ENCODE data around the gene GTF2A2.
A peak's percentile ranks its signal among the peaks of the same experiment; 100 is the strongest.

Gene GTF2A2

DNA sequence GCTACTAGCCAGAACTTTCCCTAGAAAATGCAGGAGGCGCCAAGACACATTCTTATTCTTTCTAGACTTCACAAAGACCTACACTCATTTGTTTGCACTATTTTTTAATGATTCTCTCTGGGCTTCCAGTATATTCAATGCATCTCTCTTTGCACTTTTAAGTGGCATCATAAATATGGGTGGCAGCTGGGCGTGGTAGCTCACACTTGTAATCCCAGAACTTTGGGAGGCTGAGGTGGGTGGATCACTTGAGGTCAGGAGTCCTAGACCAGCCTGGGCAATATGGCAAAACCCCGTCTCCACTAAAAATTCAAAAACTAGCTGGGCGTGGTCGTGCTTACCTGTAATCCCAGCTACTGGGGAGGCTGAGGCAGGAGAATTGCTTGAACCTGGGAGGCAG is 51.3 kb downstream of the GTF2A2 start:
- Histone ChIP-seq H3K4me1 (ENCODE audit: control insufficient read depth, insufficient read depth, low read length, poor library complexity, severe bottlenecking) (no peaks in the 10 kb centered on the region), H3K4me3 (ENCODE audit: extremely low read depth, insufficient read depth, low read length, poor library complexity, severe bottlenecking) (no peak overlapping the region), H3K9me3 (ENCODE audit: control insufficient read depth, low read length) (peaks cover 17% of the 10 kb centered on the region), H3K27ac (ENCODE audit: low read depth, low read length, severe bottlenecking) (no peak overlapping the region), H3K36me3 (ENCODE audit: control insufficient read depth, insufficient read depth, low read length) (no peaks in the 10 kb centered on the region)
- WGBS, 2 experiments (ENCODE audit: insufficient coverage in 2 of 2), result 83 to 92% methylated on average over 1 to 2 of the region's 5 CpGs

DNA sequence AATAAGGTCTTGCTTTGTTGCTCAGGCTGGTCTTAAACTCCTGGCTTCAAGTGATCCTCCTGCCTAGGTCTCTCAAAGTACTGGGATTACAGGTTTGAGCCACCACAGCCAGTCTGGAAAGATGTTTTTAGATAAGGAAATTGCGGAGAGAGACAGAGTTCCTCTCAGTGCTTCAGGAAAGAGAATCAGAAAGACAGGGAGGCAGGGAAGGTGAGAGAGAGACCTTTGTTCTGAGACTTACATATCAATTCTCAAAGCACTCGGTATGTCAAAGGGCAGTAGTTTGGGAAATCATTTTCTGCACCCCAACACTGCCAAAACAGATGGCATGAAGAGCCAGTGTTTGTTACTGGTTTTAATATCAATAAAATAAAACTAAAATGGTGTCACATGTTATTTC is 58.9 kb downstream of the GTF2A2 start:
- Histone ChIP-seq H3K27ac (ENCODE audit: low read depth, low read length, severe bottlenecking) (no peak overlapping the region), H3K4me3 (ENCODE audit: extremely low read depth, insufficient read depth, low read length, poor library complexity, severe bottlenecking) (no peak overlapping the region), H3K4me1 (ENCODE audit: control insufficient read depth, insufficient read depth, low read length, poor library complexity, severe bottlenecking) (peaks cover 5% of the 10 kb centered on the region), H3K36me3 (ENCODE audit: control insufficient read depth, insufficient read depth, low read length) (no peaks in the 10 kb centered on the region), H3K9me3 (ENCODE audit: control insufficient read depth, low read length) (peaks cover 9% of the 10 kb centered on the region)
- 80 to 83% methylated on average over 1 of the region's 2 CpGs for WGBS, 2 experiments (ENCODE audit: insufficient coverage in 2 of 2)

DNA sequence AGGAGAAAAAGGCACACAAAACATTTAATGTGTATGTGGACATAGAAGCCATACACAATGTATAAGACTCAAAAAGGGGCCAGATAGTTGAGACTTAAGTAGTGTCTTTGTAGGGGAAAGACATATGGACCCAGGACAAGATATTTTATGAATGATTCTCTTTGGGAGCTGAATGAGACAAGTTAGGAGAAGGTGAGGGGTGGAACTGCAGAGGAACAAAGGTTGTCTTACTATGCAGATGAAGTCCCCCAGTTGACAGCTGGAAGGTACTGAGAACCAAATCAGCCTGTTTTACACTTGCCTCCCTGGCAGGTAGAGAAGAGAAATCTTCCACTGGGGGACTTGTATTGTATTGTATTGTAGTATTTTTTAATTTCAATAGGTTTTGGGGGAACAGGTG is 60.7 kb downstream of the GTF2A2 start:
- Histone ChIP-seq H3K4me3 (ENCODE audit: extremely low read depth, insufficient read depth, low read length, poor library complexity, severe bottlenecking) (no peak overlapping the region), H3K4me1 (ENCODE audit: control insufficient read depth, insufficient read depth, low read length, poor library complexity, severe bottlenecking) (peaks cover 5% of the 10 kb centered on the region), H3K27ac (ENCODE audit: low read depth, low read length, severe bottlenecking) (no peak overlapping the region), H3K9me3 (ENCODE audit: control insufficient read depth, low read length) (peaks cover 6% of the 10 kb centered on the region), H3K36me3 (ENCODE audit: control insufficient read depth, insufficient read depth, low read length) (no peaks in the 10 kb centered on the region)

DNA sequence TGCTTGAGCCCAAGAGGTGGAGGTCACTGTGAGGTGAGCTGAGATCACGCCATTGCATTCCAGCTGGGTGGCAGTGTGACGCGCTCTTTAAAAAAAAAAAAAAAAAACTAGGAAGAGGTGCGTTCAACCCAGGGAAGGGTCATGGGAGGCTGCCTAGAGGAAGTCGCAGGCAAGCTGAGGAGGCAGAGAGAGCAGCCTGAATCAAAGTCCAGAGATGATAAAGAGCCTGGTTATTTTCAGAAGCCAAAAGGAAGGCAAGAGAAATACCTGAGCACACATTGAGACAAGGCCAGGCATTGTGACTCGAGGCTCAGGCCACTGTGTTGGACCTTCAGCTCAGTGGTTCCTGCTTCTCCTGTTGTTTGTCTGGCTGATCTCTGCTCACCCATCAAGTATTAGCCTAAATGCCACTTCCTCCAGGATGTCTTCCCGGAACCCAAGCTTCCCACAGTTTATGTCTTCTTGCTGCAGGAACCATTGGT is 61.8 kb downstream of the GTF2A2 start:
- Histone ChIP-seq H3K4me1 (ENCODE audit: control insufficient read depth, insufficient read depth, low read length, poor library complexity, severe bottlenecking) (peaks cover 5% of the 10 kb centered on the region), H3K4me3 (ENCODE audit: extremely low read depth, insufficient read depth, low read length, poor library complexity, severe bottlenecking) (no peak overlapping the region), H3K36me3 (ENCODE audit: control insufficient read depth, insufficient read depth, low read length) (no peaks in the 10 kb centered on the region), H3K27ac (ENCODE audit: low read depth, low read length, severe bottlenecking) (no peak overlapping the region), H3K9me3 (ENCODE audit: control insufficient read depth, low read length) (no peaks in the 10 kb centered on the region)
- 84 to 92% methylated on average over 5 to 6 of the region's 7 CpGs for WGBS, 2 experiments (ENCODE audit: insufficient coverage in 2 of 2)

DNA sequence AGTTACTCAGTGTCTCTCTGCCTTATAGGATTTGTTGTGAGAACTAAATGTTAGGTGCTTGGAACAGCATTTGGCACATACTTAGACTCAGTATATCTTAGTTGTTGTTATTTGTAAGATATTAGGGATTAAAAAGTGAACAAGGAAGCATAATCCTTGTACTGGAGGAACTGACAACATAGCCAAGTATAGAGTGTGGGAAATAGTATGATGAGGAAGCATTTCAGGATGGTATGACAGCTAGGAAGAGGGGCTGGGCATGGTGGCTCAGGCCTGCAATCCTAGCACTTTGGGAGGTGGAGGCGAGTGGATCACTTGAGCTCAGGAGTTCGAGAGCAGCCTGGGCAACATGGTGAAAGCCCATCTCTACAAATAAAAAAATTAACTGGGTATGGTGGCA is 62.3 kb downstream of the GTF2A2 start:
- Histone ChIP-seq H3K4me1 (ENCODE audit: control insufficient read depth, insufficient read depth, low read length, poor library complexity, severe bottlenecking) (peaks cover 5% of the 10 kb centered on the region), H3K36me3 (ENCODE audit: control insufficient read depth, insufficient read depth, low read length) (no peaks in the 10 kb centered on the region), H3K27ac (ENCODE audit: low read depth, low read length, severe bottlenecking) (peak overlapping the region; percentile 55), H3K4me3 (ENCODE audit: extremely low read depth, insufficient read depth, low read length, poor library complexity, severe bottlenecking) (no peak overlapping the region), H3K9me3 (ENCODE audit: control insufficient read depth, low read length) (no peaks in the 10 kb centered on the region)
- WGBS, 2 experiments (ENCODE audit: insufficient coverage in 2 of 2), result 83% methylated on average over 1 of the region's 2 CpGs; no CpG with 5 or more reads in 1 of the 2 experiments

DNA sequence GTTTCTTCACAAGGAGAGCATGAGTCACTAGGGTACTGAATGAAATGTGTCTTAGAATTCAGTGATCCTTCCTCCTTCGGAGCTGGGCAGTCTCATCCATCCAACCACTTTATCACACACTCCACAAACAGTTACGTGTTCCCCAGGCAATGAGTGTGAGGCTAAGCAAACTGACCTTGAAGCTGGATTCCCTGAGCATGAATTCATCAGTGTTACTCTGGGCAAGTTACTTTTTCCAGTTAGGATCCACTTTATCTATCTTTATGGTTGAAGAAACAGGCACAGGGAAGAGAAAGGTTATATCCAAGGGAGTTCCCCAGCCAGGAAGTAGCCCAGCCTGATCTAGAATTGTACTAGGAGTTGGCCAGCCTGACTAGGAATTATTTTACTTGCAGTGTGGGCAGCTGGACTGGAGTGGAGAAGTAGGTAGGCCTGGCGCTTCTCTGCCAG is 62.8 kb downstream of the GTF2A2 start:
- peaks cover 5% of the 10 kb centered on the region for H3K4me1 ChIP-seq (ENCODE audit: control insufficient read depth, insufficient read depth, low read length, poor library complexity, severe bottlenecking)
- H3K9me3 ChIP-seq (ENCODE audit: control insufficient read depth, low read length), result no peaks in the 10 kb centered on the region
- H3K27ac ChIP-seq (ENCODE audit: low read depth, low read length, severe bottlenecking), result peak overlapping the region; percentile 55
- no peaks in the 10 kb centered on the region for H3K36me3 ChIP-seq (ENCODE audit: control insufficient read depth, insufficient read depth, low read length)
- WGBS, 2 experiments (ENCODE audit: insufficient coverage in 2 of 2), result 83 to 100% methylated on average over 2 of the region's 3 CpGs
- H3K4me3 ChIP-seq (ENCODE audit: extremely low read depth, insufficient read depth, low read length, poor library complexity, severe bottlenecking), result no peak overlapping the region

DNA sequence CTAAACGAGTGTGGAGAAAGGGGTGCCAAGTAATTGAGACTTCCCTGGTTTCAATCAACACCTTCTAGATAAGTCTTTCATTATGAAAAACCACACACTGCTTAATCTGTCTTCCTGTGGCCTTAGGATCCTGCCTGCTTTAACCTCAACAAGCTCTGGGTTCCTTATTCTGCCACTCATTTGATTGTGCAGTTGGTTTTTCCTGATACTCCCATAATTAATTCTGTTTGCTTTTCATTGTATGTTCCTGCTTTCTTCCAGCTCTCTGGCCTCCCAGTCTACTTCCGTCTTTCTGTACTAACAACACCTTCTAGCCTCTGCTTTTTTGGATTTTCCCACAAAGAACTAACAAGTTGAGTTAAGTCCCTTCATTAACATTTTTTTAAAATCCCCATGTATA is 66.0 kb downstream of the GTF2A2 start:
- Histone ChIP-seq H3K27ac (ENCODE audit: low read depth, low read length, severe bottlenecking) (no peak overlapping the region), H3K9me3 (ENCODE audit: control insufficient read depth, low read length) (no peaks in the 10 kb centered on the region), H3K4me1 (ENCODE audit: control insufficient read depth, insufficient read depth, low read length, poor library complexity, severe bottlenecking) (peaks cover 5% of the 10 kb centered on the region), H3K36me3 (ENCODE audit: control insufficient read depth, insufficient read depth, low read length) (no peaks in the 10 kb centered on the region), H3K4me3 (ENCODE audit: extremely low read depth, insufficient read depth, low read length, poor library complexity, severe bottlenecking) (no peak overlapping the region)
- 82 to 92% methylated on average over 1 of the region's 2 CpGs for WGBS, 2 experiments (ENCODE audit: insufficient coverage in 2 of 2)

DNA sequence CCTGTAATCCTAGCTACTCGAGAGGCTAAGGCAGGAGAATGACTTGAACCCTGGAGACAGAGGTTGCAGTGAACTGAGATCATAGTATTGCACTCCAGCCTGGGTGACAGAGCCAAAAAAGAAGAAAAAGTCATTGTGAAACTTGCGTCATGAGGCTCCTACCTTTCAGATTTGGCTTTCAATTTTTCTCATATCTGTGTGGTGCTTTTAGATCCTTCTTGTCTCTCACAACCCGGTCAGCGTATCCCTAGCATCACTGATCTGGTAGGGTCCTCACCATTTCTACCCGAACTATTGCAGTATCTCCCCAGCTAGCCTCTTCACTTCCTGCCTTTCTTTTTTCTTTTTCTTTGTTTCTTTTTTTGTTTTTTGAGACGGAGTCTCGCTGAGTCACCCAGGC is 67.3 kb downstream of the GTF2A2 start:
- Histone ChIP-seq H3K9me3 (ENCODE audit: control insufficient read depth, low read length) (no peaks in the 10 kb centered on the region), H3K36me3 (ENCODE audit: control insufficient read depth, insufficient read depth, low read length) (no peaks in the 10 kb centered on the region), H3K4me1 (ENCODE audit: control insufficient read depth, insufficient read depth, low read length, poor library complexity, severe bottlenecking) (peaks cover 5% of the 10 kb centered on the region), H3K4me3 (ENCODE audit: extremely low read depth, insufficient read depth, low read length, poor library complexity, severe bottlenecking) (no peak overlapping the region), H3K27ac (ENCODE audit: low read depth, low read length, severe bottlenecking) (no peak overlapping the region)
- WGBS, 2 experiments (ENCODE audit: insufficient coverage in 2 of 2), result 84 to 91% methylated on average over 4 to 7 of the region's 7 CpGs
